ENCODE results near the gene MAL. TPM values are rescaled to one million over a fixed set of nuclear protein-coding genes. Genes with fewer than 3 reads are reported as not detected.

MAL gene
- total RNA-seq, 2 donors from 2014 or later, result 3.1 to 8.0 TPM

GRCh38 chr2:95061601-95062183 lies 36.2 kb downstream of the MAL start:
- no peak overlapping the region for H3K4me3 ChIP-seq
- TF ChIP-seq POLR2A (IDR thresholded peaks at IDR 0.05), result no peak
- H3K4me1 ChIP-seq (replicated peaks), result no peaks in the 10 kb centered on the region
- H3K36me3 ChIP-seq, result no peaks in the 10 kb centered on the region
- DNase-seq (ENCODE audit: low spot score), result no peak
- H3K27ac ChIP-seq, result no peak overlapping the region
- intact Hi-C loops (cut with DNase I), result no loop called here
- no peaks in the 10 kb centered on the region for H3K27me3 ChIP-seq (replicated peaks; ENCODE audit: insufficient read depth)
- H3K9me3 ChIP-seq, result no peaks in the 10 kb centered on the region
- WGBS, result 68% methylated on average over 11 of the region's 11 CpGs

- no peak overlapping the region for H3K27ac ChIP-seq
- H3K36me3 ChIP-seq, result no peaks in the 10 kb centered on the region
- DNase-seq (ENCODE audit: low spot score), result no peak
These were observed 37.0 kb downstream of the MAL start for GRCh38 chr2:95062242-95063085.

GRCh38 chr2:95063086-95063958 lies 37.8 kb downstream of the MAL start:
- H3K9me3 ChIP-seq, result no peaks in the 10 kb centered on the region
- H3K4me3 ChIP-seq, result no peak overlapping the region
- TF ChIP-seq POLR2AphosphoS5 (IDR thresholded peaks at IDR 0.05), result no peak
- DNase-seq (ENCODE audit: low spot score), result no peak
- no peaks in the 10 kb centered on the region for H3K36me3 ChIP-seq
- no peaks in the 10 kb centered on the region for H3K4me1 ChIP-seq (replicated peaks)
- no peak overlapping the region for H3K27ac ChIP-seq
- H3K27me3 ChIP-seq (replicated peaks; ENCODE audit: insufficient read depth), result no peaks in the 10 kb centered on the region
- intact Hi-C loops (cut with DNase I), result no loop called here
- WGBS, result 85% methylated on average over 12 of the region's 12 CpGs

More at GRCh38 chr2:95062242-95063085, 37.0 kb downstream of the MAL start:
- intact Hi-C loops (cut with DNase I), result no loop called here
- no peaks in the 10 kb centered on the region for H3K27me3 ChIP-seq (replicated peaks; ENCODE audit: insufficient read depth)
- H3K9me3 ChIP-seq, result no peaks in the 10 kb centered on the region
- no peaks in the 10 kb centered on the region for H3K4me1 ChIP-seq (replicated peaks)
- 70% methylated on average over 11 of the region's 11 CpGs for WGBS
- H3K4me3 ChIP-seq, result no peak overlapping the region
- TF ChIP-seq POLR2A (IDR thresholded peaks at IDR 0.05) (no peak), CTCF (IDR thresholded peaks at IDR 0.05) (no peak), POLR2AphosphoS5 (IDR thresholded peaks at IDR 0.05) (no peak)

GRCh38 chr2:95068256-95068655 lies 42.7 kb downstream of the MAL start:
- Histone ChIP-seq H3K27me3 (replicated peaks; ENCODE audit: insufficient read depth) (no peaks in the 10 kb centered on the region), H3K4me3 (no peak overlapping the region), H3K9me3 (no peaks in the 10 kb centered on the region), H3K36me3 (no peaks in the 10 kb centered on the region), H3K27ac (no peak overlapping the region), H3K4me1 (replicated peaks) (no peaks in the 10 kb centered on the region)
- DNase-seq (ENCODE audit: low spot score), result no peak
- WGBS, result 89% methylated on average over 2 of the region's 2 CpGs
- intact Hi-C loops (cut with DNase I), result no loop called here
- no peak for TF ChIP-seq POLR2AphosphoS5 (IDR thresholded peaks at IDR 0.05)
- no peak for TF ChIP-seq POLR2A (IDR thresholded peaks at IDR 0.05)
- no peak for TF ChIP-seq CTCF (IDR thresholded peaks at IDR 0.05)

GRCh38 chr2:95069465-95069864 lies 44.0 kb downstream of the MAL start:
- H3K4me3 ChIP-seq, result no peak overlapping the region
- intact Hi-C loops (cut with DNase I), result no loop called here
- DNase-seq (ENCODE audit: low spot score), result no peak
- no peaks in the 10 kb centered on the region for H3K36me3 ChIP-seq
- no peak overlapping the region for H3K27ac ChIP-seq
- no peaks in the 10 kb centered on the region for H3K9me3 ChIP-seq
- no peaks in the 10 kb centered on the region for H3K4me1 ChIP-seq (replicated peaks)
- 62% methylated on average over 9 of the region's 9 CpGs for WGBS
- no peak for TF ChIP-seq CTCF (IDR thresholded peaks at IDR 0.05)
- no peaks in the 10 kb centered on the region for H3K27me3 ChIP-seq (replicated peaks; ENCODE audit: insufficient read depth)

All from prostate gland (tissue), 2 donors.